K562 (cell line): ENCODE measurements around the gene INPP5D. TPM values are rescaled to one million over a fixed set of nuclear protein-coding genes. Genes with fewer than 3 reads are reported as not detected.

Experiments
- ATF2 ChIP-seq: sonication (generic); formaldehyde crosslinking; IDR thresholded peaks from 2 replicates; pipeline ENCODE4 v1.8.1; 2022; ENCODE audit warnings: missing genetic modification reagents
- CEBPB ChIP-seq: fragments of 450-650 bp; IDR thresholded peaks from 2 replicates; pipeline ENCODE4 v1.6.1; 2016; ENCODE audit warnings: missing genetic modification characterization, missing compliant biosample characterization
- CGGBP1 ChIP-seq: fragments of 250-450 bp; sonication (Bioruptor Pico); IDR thresholded peaks from 2 replicates; pipeline ENCODE4 v1.9.0; 2021; ENCODE audit warnings: mild to moderate bottlenecking
- MTA3 ChIP-seq: fragments of 450-650 bp; formaldehyde crosslinking; IDR thresholded peaks from 2 replicates; pipeline ENCODE4 v1.6.1; 2017; ENCODE audit warnings: mild to moderate bottlenecking, borderline replicate concordance
- PHB ChIP-seq: fragments of 250-450 bp; sonication (Bioruptor Pico); IDR thresholded peaks from 2 replicates; pipeline ENCODE4 v1.5.0; 2021
- SAP30 ChIP-seq: fragments of 200-600 bp; sonication (generic); IDR thresholded peaks from 2 replicates; pipeline ENCODE4 v1.6.1; 2012; ENCODE audit warnings: borderline replicate concordance, low read depth, mild to moderate bottlenecking, moderate library complexity, low read length, control low read depth, inconsistent platforms; ENCODE audit not compliant: insufficient read depth, poor library complexity, severe bottlenecking
- SIX5 ChIP-seq, 2 experiments: IDR thresholded peaks; 2 replicates each; pipeline ENCODE4 v1.6.1; 2011; ENCODE audit warnings: low read length in 2 of 2, borderline replicate concordance in 1 of 2, low read depth in 1 of 2, mild to moderate bottlenecking in 1 of 2, moderate library complexity in 1 of 2; ENCODE audit not compliant: insufficient read depth in 1 of 2
- STAT5B ChIP-seq: fragments of 250-450 bp; sonication (Bioruptor Pico); IDR thresholded peaks from 2 replicates; pipeline ENCODE4 v1.8.0; 2021; ENCODE audit warnings: mild to moderate bottlenecking, inconsistent platforms
- TBP ChIP-seq: optimal IDR thresholded peaks from 2 replicates; pipeline ENCODE3; 2011; ENCODE audit warnings: low read depth, low read length, improper control_type of control experiment
- TFAM ChIP-seq: fragments of 250-450 bp; sonication (Bioruptor Pico); conservative IDR thresholded peaks from 2 replicates; pipeline ENCODE4 v1.5.0; 2021; ENCODE audit warnings: mild to moderate bottlenecking, moderate library complexity
- TFE3 ChIP-seq: fragments of 450-650 bp; formaldehyde crosslinking; IDR thresholded peaks from 2 replicates; pipeline ENCODE4 v1.4.0; 2020; ENCODE audit warnings: mild to moderate bottlenecking, mixed read lengths
- THAP12 ChIP-seq: fragments of 250-450 bp; sonication (Bioruptor Pico); IDR thresholded peaks from 2 replicates; pipeline ENCODE4 v1.9.0; 2021; ENCODE audit warnings: mild to moderate bottlenecking, inconsistent platforms
- UBTF ChIP-seq, 2 experiments: IDR thresholded peaks; 2 replicates each; pipeline ENCODE4 v1.6.1; 2012; ENCODE audit warnings: improper control_type of control experiment in 2 of 2, low read depth in 2 of 2, low read length in 2 of 2, borderline replicate concordance in 1 of 2
- ZNF175 ChIP-seq: fragments of 200-800 bp; sonication (Bioruptor generic); IDR thresholded peaks from 2 replicates; pipeline ENCODE4 v1.6.1; 2016; ENCODE audit warnings: low read depth, mild to moderate bottlenecking, missing genetic modification characterization, missing compliant biosample characterization
- ZNF224 ChIP-seq: sonication (generic); formaldehyde crosslinking; IDR thresholded peaks from 2 replicates; pipeline ENCODE4 v1.8.0; 2022; ENCODE audit warnings: mild to moderate bottlenecking, missing genetic modification reagents
- ZNF280B ChIP-seq: fragments of 250-450 bp; sonication (Bioruptor Pico); IDR thresholded peaks from 2 replicates; pipeline ENCODE4 v1.5.1; 2021; ENCODE audit warnings: mild to moderate bottlenecking
- polyA plus RNA-seq, 8 experiments: library from polyadenylated mRNA; depleted of rRNA in 4 of 8; stranded (reverse) in 5 of 8; unstranded in 3 of 8; fragments of >200 nt; fragmentation: Nextera tagmentation in 2 of 8; fragmentation: Illumina TruSeq in 1 of 8; extraction: Ambion mirVana in 2 of 8; extraction: Trizol in 1 of 8; gene quantifications; 2 replicates each; pipeline versions ENCODE4 v1.2.1 to v1.2.3, GENCODE V29; 2011 to 2014; ENCODE audit warnings: inconsistent platforms in 1 of 8, missing spikeins in 1 of 8
- total RNA-seq, 7 experiments: library from RNA; depleted of rRNA in 6 of 7; stranded (reverse); fragments of >200 nt in 6 of 7; fragmentation: Illumina TruSeq in 2 of 7; extraction: Trizol in 2 of 7; gene quantifications; 2 replicates each; pipeline versions ENCODE4 v1.2.1 to v1.2.3, GENCODE V29; 2011 to 2021; ENCODE audit warnings: low replicate concordance in 1 of 7

INPP5D gene
- total and polyA plus RNA-seq, 9 of the 15 experiments (the other 6 are each of a cell fraction or from before 2014, with no cell fraction given) = 0.55 to 6.2 (median 2.2) TPM

GRCh38 chr2:233091595-233092375 is 31.6 kb downstream of the INPP5D start (continued):
- TF ChIP-seq ATF2 (CRISPR knock-in tag) (no peak), UBTF (IDR thresholded peaks at IDR 0.05; ENCODE audit: borderline replicate concordance in 1 of 2, low read depth in 2 of 2, low read length in 2 of 2) (0 out of 4 replicates have a peak, but pooled peaks of 1 of the 2 experiments have one; percentile 41), TFE3 (CRISPR knock-in tag) (no peak), MTA3 (peak; percentile 70; the same call in 1 of the 2 replicates), TFAM (CRISPR knock-in tag) (no peak), STAT5B (CRISPR knock-in tag) (no peak), CGGBP1 (no peak), TBP (no peak), ZNF224 (CRISPR knock-in tag) (no peak), ZNF280B (CRISPR knock-in tag) (no peak), SAP30 (no peak), THAP12 (CRISPR knock-in tag) (no peak), ZNF175 (CRISPR knock-in tag) (peak; percentile 92), SIX5 (IDR thresholded peaks at IDR 0.05; ENCODE audit: borderline replicate concordance in 1 of 2, insufficient read depth in 1 of 2, low read depth in 1 of 2, low read length in 2 of 2) (no peak), CEBPB (tag) (peak; percentile 50; the same call in 1 of the 2 replicates), PHB (no peak)
